ENCODE results near the gene MCM9. TPM values are rescaled to one million over a fixed set of nuclear protein-coding genes. Genes with fewer than 3 reads are reported as not detected.

The MCM9 gene
- total and polyA plus RNA-seq, 2 of the 13 experiments (the other 11 are each of a cell fraction or from before 2014, with no cell fraction given), result 3.8 to 17.2 TPM

DNA sequence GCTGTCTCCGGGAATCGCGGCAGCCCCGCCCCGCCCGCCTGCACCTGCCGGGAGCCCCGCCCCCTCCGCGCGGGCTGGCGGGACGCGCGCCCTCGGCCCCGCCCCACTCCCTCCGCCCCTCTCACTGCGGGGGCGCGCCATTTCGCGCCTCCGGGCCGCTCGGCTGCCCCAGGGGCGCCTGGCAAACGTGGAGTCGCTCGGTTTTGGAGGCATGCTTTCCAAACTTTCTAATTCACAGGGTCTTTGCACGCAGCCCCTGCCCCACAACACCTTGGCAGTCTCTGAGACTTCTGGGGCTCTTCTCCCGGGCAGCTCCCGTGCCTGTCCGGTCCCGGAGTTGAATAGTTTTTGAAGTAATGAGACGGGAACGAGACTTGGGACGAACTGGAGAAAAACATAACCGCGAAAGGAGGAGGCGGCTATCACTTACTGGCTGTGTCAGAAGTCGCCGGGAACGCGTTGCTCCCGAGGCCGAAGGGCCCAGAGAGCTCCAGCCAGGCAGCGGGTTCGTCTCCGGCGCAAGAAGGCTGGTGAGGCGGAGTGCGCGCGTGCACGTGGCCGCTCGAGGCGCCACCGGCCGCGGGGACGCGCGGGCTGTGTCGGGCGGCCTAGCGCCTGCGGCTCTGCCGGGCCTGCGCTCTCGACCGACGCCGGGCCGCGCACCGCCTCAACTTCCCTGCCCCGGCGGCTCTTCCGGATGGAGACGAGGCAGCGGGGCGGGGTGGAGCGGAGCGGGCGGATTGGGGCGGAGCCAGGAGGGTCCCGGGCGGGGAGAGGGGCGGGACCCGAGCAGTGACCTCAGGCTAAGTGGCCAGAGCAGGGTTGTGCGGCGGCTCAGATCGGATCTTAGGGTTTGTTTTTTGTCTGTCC is at the start of gene MCM9 (continued):
- TF ChIP-seq U2AF2 (IDR thresholded peaks at IDR 0.05; ENCODE audit: low read depth, low read length) (no peak), ZNF12 (CRISPR knock-in tag; IDR thresholded peaks at IDR 0.05) (no peak), XBP1 (CRISPR knock-in tag; IDR thresholded peaks at IDR 0.05) (no peak), SNAPC2 (CRISPR knock-in tag; IDR thresholded peaks at IDR 0.05) (peak; percentile 56; the same call in 1 of the 2 replicates), ZNF567 (CRISPR knock-in tag; IDR thresholded peaks at IDR 0.05; ENCODE audit: borderline replicate concordance) (0 out of 2 replicates have a peak, but pooled peaks have one; percentile 54), HNRNPH1 (optimal IDR thresholded peaks at IDR 0.05; ENCODE audit: low read depth, low read length) (no peak), NFYB (CRISPR knock-in tag; IDR thresholded peaks at IDR 0.05) (peak; percentile 31; the same call in 1 of the 2 replicates), YY1 (IDR thresholded peaks at IDR 0.05; ENCODE audit: insufficient read depth, insufficient replicate concordance, low read depth, low read length) (peak; percentile 83), SOX5 (CRISPR knock-in tag; IDR thresholded peaks at IDR 0.05; ENCODE audit: borderline replicate concordance) (peak; percentile 41; the same call in 1 of the 2 replicates), IKZF1 (IDR thresholded peaks at IDR 0.05) (no peak), NKX3-1 (CRISPR knock-in tag; IDR thresholded peaks at IDR 0.05) (peak; percentile 64; the same call in 1 of the 2 replicates), IRF1 (CRISPR knock-in tag; IDR thresholded peaks at IDR 0.05; ENCODE audit: low read depth) (no peak), CC2D1A (CRISPR knock-in tag; IDR thresholded peaks at IDR 0.05) (no peak), ZNF672 (CRISPR knock-in tag; IDR thresholded peaks at IDR 0.05) (no peak), ZNF30 (CRISPR knock-in tag; IDR thresholded peaks at IDR 0.05) (peak; percentile 86), MIER2 (CRISPR knock-in tag; IDR thresholded peaks at IDR 0.05) (no peak), RNF2 (conservative IDR thresholded peaks at IDR 0.05; ENCODE audit: low read depth) (peak; percentile 79; the same call in 1 of the 2 replicates), ZSCAN22 (CRISPR knock-in tag; IDR thresholded peaks at IDR 0.05) (no peak), MED13 (CRISPR knock-in tag; IDR thresholded peaks at IDR 0.05) (peak; percentile 62; the same call in 1 of the 2 replicates), ZNF713 (CRISPR knock-in tag; IDR thresholded peaks at IDR 0.05) (no peak; the same call in 1 of the 2 replicates), SMARCE1 (IDR thresholded peaks at IDR 0.05; ENCODE audit: borderline replicate concordance) (no peak), TCF7L2 (IDR thresholded peaks at IDR 0.05; ENCODE audit: low read depth, low read length) (no peak), KDM5A (IDR thresholded peaks at IDR 0.05; ENCODE audit: borderline replicate concordance, low read length) (peak; percentile 75; the same call in 1 of the 2 replicates)
- TF ChIP-seq, protein P1, sequence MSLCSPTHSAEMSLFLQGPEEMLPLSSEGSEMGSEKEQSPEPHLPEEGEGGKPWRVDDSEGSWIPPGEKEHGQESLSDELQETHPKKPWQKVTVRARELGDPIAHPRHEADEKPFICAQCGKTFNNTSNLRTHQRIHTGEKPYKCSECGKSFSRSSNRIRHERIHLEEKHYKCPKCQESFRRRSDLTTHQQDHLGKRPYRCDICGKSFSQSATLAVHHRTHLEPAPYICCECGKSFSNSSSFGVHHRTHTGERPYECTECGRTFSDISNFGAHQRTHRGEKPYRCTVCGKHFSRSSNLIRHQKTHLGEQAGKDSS (CRISPR knock-in tag; IDR thresholded peaks at IDR 0.05; ENCODE audit: borderline replicate concordance, low read depth), result peak; percentile 69
- TF ChIP-seq, protein P2, sequence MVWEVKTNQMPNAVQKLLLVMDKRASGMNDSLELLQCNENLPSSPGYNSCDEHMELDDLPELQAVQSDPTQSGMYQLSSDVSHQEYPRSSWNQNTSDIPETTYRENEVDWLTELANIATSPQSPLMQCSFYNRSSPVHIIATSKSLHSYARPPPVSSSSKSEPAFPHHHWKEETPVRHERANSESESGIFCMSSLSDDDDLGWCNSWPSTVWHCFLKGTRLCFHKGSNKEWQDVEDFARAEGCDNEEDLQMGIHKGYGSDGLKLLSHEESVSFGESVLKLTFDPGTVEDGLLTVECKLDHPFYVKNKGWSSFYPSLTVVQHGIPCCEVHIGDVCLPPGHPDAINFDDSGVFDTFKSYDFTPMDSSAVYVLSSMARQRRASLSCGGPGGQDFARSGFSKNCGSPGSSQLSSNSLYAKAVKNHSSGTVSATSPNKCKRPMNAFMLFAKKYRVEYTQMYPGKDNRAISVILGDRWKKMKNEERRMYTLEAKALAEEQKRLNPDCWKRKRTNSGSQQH (CRISPR knock-in tag; IDR thresholded peaks at IDR 0.05; ENCODE audit: low read depth), result no peak; the same call in 1 of the 2 replicates
- TF ChIP-seq, protein P3, sequence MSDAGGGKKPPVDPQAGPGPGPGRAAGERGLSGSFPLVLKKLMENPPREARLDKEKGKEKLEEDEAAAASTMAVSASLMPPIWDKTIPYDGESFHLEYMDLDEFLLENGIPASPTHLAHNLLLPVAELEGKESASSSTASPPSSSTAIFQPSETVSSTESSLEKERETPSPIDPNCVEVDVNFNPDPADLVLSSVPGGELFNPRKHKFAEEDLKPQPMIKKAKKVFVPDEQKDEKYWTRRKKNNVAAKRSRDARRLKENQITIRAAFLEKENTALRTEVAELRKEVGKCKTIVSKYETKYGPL (CRISPR knock-in tag; IDR thresholded peaks at IDR 0.05), result no peak
